NCI-H1417 treated with DMSO at 0.1 percent for 48 hours (cell line): ENCODE measurements around the gene MGAT5B.

ENCODE experiments used
- DNase-seq: peaks from one replicate; lab custom pipeline; 2025; lab: John Stamatoyannopoulos, UW

Gene MGAT5B

DNA sequence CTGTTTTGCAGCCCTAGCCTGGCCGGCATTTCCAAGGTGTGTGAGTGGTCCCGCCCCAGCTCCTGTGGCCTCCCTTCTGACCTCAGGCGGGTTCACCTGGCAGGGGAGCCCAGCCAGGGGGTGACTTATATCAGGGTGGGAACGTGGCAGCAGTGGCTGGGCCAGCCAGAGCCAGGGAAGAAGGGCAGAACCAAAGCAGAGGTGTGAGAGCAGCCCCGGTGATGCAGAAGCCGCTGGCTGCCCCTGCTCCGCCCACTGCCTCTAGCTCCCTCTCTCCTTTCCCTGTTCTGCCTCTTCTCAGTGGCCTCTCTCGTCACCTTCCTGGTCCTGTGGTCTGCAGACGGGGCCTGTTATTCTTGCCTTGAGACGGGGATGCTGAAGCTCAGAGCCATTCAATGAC, 12.1 kb downstream of the MGAT5B start:
- no peak for DNase-seq

DNA sequence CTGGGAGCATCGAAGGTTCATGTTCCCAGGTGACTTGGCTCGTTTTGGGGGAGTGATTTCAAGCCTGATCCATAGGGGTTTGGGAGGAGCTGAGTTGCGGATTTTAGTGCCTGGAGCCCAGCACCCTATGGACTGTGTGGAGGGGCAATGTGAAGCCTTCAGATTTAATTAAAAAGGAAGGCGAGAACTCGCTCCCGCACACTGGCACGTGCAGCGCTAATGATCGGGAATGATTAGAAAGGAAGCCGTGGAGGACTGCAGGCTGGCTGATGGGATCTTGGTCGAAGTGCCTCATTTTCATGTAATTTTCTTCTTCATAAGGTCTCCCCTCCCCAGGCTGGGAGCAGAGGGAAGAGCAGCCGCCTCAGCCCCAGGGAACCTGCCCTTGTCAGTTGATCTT, 12.8 kb downstream of the MGAT5B start:
- DNase-seq: no peak

- no peak for DNase-seq
These were observed 13.2 kb downstream of the MGAT5B start for GRCh38 chr17:76881408-76881807.

DNA sequence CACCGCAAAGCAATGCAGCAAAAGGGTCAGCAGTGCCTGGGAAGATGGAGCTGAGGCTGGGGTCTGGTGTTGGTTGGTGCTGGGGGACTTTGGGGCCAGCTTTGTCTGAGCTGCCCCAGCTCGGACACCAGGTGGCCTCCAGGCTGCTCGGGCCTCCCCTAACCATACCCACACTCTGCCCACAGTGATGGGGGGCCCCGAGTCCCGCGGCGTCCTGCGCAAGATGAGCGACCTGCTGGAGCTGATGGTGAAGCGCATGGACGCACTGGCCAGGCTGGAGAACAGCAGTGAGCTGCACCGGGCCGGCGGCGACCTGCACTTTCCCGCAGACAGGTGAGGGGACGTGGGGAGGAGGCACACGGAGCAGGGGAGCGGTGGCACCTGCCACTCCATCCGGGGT, 13.8 kb downstream of the MGAT5B start:
- no peak for DNase-seq

DNA sequence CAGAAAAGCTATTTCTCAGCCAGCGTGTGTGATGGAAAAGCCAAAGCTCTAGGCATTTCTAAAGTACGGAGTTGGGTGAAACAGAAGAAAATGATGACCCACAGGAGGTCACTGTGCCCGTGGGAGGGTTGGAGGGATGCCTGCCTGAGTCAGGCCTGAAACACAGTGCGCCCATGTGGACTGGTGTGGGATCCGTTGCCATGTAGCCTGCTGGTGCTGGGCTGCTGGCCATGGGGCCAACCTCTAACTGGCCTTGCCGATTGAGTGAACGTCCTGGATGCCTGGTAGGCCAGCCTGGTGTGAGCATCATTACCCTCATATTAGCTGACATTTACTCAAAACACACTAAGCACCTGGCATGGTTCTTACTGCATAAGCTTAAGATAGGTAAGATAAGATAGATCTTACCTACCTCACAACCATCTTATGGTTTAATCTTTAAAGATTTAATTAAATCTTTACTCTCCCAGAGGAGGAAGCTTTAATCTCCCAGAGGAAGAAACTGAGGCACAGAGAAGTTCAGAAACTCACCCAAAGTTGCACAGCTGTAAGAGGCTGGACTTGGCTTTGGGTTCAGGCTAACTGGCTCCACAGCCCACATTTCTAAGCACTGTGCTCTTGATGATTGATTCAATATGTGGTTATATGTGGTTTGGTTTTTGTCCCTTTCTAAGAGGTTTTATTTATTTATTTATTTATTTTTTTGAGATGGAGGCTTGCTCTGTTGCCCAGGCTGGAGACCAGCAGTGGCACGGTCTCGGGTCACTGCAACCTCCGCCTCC, 15.7 kb downstream of the MGAT5B start:
- no peak for DNase-seq

DNA sequence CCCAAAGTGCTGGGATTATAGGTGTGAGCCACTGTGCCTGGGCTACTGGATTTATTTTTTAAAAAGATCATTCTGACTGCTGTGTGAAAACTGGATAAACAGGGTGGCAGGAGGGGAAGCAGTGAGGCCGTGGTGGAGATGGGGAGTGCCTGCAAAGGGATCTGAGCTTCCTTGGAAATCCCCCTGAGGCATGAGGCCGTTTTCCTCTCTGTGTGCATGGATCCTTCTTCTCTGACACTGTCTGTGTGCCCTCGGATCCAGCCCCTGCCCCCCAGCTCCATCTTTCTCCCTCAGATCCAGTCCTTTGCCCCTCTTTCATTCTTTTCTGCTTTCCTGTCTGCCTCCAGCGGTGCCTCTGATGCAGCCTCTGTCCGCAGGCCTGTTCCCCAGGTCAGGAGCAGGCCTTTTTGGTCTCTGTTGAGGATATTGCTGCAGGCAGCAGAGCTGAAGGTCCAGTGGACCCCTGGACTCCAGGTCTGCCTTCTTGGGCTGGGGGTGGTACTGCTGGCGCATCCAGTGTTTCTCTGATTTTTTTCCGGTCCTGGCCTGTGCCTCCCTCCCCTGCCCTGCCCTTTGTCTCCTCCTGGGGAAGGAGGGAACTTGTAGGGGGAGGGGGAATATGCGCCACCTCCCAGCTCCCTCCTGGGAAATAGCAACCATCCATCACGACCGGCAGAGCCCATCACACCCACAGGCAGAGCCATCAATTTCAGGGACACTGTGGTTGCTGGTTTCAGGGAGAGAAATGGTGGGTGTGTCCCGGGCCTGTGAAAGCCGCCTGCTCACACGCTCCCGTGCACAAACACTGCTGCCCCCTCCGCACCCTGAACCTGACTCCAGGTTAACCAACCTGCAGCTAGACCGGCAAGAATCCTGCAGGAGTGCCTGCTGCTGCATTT, 17.0 kb downstream of the MGAT5B start:
- DNase-seq: no peak

GRCh38 chr17:76885894-76886290, 17.7 kb downstream of the MGAT5B start:
- no peak for DNase-seq

- DNase-seq: no peak
These were observed 18.2 kb downstream of the MGAT5B start for GRCh38 chr17:76886395-76886794.

DNA sequence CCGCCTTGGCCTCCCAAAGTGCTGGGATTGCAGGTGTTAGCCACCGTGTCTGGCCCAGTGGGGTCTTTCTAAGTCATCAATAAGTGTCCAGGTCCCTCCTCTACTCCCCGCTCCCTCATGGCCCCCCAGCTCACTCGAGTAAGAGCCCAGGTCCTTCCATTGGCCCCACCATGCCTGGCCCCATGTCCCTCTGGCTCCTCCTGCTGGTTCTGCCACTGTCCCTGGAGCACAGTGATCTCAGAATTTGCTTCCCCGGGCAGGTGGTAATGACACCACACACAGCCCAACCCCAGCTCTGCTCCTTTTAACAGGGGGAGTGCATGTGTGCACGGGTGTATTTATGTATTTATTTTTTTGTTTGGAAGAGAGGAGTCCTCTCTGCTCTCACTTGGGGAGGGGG, 19.6 kb downstream of the MGAT5B start:
- no peak for DNase-seq

DNA sequence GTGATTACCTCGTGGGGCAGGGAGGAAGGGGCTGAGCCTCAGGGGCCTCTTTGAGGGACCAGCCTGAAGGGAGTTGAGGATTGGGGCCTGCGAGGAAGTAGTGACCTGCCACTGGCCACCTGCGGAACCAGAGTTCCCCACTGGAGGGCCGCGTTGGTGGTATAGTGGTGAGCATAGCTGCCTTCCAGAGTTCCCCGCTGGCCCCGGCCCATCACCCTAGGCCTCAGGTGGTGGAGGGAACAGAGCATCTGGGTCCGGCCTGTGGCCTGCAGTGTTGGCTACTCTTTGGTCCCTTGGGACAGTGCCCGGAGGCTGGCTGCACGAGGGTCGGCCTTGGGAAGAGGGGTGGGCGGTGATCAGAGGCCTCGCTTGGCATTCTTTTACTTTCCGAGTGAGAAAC, 20.5 kb downstream of the MGAT5B start:
- DNase-seq: no peak

DNA sequence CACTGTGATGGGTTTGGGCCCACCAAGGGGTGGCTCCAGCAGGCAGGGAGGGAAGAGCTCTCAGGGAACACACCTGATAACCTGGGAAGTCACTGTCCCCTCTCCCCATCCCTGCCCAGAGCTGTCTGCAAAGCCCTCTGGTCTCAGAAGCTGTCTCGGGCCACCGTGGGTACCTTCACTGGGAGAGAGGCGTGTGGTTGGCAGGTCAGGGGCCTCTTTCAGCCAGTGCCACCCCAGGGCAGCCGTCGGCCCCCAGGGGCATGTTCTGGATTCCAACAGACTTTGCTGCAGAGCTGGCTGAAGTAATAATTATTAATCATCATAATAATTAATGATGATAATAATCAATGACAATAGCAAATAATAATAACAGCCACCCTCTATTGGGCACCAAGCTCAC, 21.1 kb downstream of the MGAT5B start:
- DNase-seq: no peak

GRCh38 chr17:76892329-76892728, 24.1 kb downstream of the MGAT5B start:
- DNase-seq: no peak

DNA sequence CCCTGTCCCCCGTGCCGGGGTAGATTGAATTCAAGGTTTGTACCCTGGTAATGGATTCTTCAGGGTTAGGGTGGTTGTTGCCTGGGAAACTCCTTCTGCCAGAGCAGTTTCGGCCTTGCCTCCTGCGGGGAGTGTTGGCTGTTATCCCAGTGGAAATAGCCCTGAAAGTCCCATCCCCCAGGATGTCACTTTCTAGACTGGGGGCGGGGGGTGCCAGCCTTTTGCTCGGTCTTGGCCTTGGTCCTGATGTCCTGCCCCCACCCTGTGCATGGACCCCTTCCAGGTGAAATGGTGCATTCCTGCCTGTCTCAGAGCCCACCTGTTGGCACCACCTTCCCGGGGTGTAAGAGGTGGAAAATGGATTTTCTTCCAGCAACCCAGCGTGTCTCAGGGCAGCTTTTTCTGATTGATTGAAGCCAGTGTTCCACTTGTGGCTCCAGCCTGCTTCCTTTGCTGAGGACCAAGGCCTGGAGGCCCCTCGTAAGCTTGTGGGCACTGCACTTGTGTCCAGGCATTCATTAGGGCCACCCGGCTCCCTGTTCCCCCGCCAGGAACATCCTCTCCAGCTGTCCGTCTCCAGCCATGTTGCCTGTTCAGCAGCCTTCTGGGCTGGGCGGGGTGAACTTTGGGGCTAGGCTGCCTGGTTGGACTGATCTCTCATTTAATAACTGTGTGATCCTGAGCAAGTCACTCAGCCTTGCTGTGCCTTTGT, 25.6 kb downstream of the MGAT5B start:
- DNase-seq: no peak

GRCh38 chr17:76894842-76895241, 26.6 kb downstream of the MGAT5B start:
- DNase-seq: no peak

- no peak for DNase-seq
These were observed 28.8 kb downstream of the MGAT5B start for GRCh38 chr17:76897023-76897422.

DNA sequence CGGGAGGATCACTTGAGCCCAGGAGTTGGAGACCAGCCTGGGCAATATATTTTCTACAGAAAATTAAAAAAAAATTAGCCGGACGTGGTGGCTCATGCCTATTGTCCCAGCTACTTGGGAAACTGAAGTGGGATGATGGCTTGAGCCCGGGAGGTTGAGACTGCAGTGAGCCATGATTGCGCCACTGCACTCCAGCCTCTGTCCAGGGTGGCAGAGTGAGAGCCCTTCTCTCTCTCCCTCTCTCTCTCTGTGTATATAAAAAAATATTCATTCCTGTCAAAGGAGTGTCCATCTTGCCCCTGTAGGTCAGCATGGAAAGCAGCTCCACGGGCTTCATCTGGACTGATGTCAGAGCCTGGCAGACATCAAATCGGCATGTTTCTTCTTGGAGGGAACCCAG, 31.2 kb downstream of the MGAT5B start:
- no peak for DNase-seq

DNA sequence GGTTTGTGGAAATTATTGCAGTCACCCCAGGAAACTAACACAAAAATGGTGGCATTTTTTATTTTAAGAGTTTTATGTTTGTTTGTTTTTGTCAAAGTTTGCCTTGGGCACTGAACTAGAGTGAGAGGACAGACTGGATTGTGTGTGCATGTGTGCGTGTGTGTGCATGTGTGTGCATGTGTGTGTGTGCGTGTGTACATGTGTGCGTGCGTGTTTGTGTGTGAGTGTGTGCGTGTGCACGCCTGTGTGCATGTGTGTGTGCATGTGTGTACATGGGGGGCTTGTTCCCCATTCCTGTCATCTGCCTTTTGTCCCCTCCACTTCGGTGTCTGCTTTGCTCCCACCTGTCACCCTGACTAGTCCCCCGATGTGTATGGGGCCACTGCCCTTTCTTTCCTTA, 32.5 kb downstream of the MGAT5B start:
- DNase-seq: no peak

GRCh38 chr17:76901542-76902197, 33.5 kb downstream of the MGAT5B start:
- no peak for DNase-seq

- no peak for DNase-seq
These were observed 34.3 kb downstream of the MGAT5B start for GRCh38 chr17:76902476-76902875.

GRCh38 chr17:76903631-76904030, 35.4 kb downstream of the MGAT5B start:
- DNase-seq: no peak

- DNase-seq: no peak
These were observed 35.9 kb downstream of the MGAT5B start for GRCh38 chr17:76904116-76904515.

DNA sequence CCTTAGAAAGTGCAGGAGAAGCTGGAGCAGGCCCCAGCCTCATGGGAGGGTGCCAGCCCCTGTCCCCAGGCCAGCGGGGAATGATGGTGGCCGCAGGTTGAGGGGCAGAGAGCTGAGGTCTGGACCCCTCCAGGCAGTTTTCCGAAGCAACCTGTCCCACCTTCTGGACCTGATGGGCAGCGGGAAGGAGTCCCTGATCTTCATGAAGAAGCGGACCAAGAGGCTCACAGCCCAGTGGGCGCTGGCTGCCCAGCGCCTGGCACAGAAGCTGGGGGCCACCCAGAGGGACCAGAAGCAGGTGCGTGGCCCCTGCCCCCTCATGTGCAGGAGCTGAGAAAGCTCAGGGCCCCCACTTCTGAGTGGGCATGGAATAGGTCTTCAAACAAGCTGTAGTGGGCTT, 36.8 kb downstream of the MGAT5B start:
- no peak for DNase-seq
